GDM1 (cell line): ENCODE results near the gene GNAZ.

Experiments
- DNase-seq: peaks from one replicate; lab custom pipeline; 2025; lab: John Stamatoyannopoulos, UW

GNAZ gene

GRCh38 chr22:23076896-23077572 lies 6.7 kb downstream of the GNAZ start:
- no peak for DNase-seq

- no peak for DNase-seq
These were observed 7.5 kb downstream of the GNAZ start for GRCh38 chr22:23077627-23078461.

DNA sequence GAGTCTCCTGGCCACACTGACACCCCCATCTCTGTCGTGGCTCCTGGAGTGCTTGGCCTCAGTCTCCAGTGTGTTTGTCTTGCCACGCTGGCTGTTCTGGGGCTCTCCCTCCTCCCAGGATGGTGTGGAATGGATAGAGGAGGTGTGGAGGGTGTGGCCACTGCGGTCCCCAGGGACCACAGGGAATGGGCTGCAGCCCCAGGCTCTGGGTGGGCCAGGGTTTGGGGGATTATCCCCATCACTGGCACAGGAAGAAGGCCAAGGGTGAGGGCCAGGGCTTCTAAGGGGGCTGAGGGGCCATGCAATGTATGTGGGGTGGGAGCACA lies 8.1 kb downstream of the GNAZ start:
- no peak for DNase-seq

DNA sequence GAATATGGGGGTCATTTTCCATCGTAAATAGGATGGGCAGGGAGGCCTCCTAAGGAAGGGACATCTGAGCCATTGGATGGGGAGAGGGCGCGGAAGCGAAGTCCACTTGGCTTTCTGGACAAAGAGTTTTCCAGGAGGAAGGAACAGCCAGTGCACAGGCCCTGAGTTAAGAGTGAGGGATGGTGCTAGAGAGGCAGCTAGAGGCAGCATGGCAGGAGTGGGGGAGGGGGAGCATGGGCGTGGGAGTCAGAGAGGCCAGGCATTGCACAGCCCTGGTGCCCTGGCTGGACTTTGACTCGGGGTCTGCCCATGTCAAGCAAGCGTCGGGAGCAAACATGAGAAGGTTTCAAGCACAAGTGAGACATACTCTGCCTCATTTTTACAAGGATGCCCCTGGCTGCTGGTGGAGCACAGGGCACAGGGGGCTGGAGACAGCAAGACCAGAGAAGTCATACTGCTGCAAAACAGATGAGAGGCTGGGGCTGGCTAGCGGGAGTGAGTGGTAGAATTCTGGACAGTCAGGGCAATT lies 9.0 kb downstream of the GNAZ start:
- no peak for DNase-seq

- no peak for DNase-seq
These were observed 9.6 kb downstream of the GNAZ start for GRCh38 chr22:23079814-23080521.

- no peak for DNase-seq
These were observed 10.4 kb downstream of the GNAZ start for GRCh38 chr22:23080613-23081290.

DNA sequence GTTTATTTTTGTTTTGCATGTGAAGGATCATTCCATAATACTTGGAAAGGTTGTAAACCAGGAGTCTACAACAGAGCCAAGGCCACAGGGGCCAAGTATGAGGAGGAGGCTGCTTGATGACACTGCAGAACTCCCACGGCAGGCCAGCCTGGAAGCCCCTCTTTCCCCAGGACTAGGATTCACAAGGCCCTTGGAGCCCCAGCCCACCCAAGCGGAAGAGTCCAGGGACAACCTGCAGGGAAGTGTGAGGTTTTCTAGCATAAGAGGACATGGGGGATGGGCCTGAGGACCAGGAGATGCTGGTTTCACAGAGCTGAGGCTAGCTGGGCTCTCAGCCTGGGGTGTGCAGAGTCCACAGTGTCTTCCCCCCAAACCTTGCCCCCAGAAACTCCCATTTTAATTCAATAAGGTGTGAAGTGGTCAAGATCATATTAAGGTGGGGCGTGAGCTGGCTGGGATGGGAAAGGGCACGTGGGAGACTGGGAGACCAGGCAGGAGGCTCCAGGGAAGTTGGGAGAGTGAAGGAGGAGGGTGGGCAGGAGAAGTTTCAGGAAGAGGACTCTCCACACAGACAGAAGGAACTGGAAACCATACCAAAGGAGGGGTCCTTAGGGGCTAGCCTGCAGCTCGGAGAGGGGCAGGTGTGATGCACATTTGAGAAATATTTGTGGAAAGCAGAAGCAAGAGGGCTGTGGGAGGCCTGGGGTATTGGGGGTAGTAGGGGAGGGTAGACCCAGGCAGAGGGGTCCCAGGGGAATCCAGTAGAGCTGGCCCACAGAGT lies 12.4 kb downstream of the GNAZ start:
- no peak for DNase-seq

DNA sequence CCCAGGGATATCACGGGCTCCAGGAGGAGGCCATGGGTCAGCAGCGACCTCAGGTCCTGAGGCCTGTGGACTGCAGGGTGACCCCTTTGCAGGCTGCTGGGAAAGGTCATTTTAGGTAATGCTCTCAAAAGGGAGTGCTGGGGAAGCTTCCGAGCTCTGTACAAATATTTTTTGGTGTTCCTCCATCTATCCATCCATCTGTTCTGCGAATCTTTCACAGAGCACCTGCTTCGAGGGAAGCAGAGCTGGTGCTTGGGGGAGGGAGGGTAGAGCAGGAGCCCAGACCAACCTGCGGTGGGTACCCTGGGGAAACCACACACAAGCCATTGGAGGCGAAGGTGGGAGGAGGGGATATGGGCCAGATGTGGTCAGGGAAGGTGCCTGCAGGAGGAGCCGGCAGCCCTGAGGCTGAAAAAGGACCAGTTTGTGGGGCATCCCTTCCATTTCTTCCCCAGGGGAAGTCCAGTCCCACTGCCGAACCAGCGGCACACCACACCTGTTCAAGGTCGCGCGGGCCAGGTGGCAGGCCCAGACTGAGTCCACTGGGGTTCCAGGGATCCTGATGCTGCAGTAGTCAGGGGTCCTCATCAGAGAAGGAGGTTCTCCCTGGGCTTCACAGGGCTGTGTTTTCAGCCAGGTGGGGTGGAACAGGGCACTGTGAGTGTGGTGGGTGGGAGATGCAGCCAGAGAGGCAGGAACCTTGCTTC lies 13.1 kb downstream of the GNAZ start:
- DNase-seq, result no peak

- no peak for DNase-seq
These were observed 14.4 kb downstream of the GNAZ start for GRCh38 chr22:23084453-23085350.

DNA sequence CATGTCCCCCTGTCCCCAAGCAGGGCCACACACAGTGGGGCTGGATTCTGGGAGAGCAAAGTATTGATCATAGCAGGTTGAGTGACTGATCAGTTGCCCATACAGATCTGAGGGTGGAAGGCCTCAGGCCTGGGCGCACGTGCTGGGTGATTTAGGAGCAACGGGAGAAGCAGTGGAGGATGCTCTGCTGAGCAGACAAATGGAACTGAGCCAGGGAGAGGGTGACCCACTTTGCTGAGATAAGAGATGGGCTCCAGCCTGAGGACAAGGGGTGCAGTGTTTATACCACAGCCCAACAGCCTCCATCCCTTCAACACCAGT lies 15.0 kb downstream of the GNAZ start:
- no peak for DNase-seq

- DNase-seq, result no peak
These were observed 15.5 kb downstream of the GNAZ start for GRCh38 chr22:23085785-23086184.

DNA sequence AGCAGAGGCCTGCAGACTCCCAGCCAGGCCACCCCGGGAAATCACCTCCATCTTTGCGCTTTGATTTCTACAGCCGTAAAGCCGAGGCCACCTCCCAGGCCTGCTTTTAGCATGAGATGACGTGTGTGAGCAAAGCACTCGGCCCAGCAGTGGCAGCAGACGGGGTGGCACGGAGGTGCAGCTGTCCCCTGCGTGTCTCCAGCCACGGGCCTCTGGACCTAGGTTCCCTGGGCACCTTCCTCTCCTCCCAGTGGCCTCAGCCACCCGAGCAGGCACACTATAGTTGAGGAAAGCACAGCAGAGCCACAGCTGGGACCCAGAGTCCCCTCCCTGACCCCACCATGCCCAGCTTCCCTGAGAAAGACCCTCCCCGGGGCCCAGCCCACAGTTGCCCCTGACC lies 15.9 kb downstream of the GNAZ start:
- DNase-seq, result no peak

DNA sequence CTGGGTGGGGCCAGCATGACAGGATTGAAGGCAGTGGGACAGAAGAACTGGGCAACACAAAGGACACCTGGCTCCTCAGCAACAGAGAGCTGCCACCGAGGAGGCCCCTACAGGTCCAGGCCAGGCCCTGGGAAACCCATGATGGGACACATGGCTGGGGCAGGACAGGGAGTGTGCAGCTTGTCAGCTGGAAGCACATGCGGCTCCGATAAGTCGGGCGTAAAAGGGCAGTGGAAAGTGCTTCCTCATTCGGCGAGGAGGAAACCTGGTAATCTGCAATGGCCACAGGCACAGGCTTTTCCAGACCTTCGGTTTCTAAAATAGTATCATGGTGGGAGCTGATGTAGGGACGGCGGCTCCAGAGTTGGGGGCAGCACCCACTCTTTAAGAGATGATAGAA lies 16.5 kb downstream of the GNAZ start:
- peak; percentile 8 for DNase-seq

GRCh38 chr22:23088199-23088604 lies 17.9 kb downstream of the GNAZ start:
- DNase-seq, result no peak

- DNase-seq, result no peak
These were observed 18.7 kb downstream of the GNAZ start for GRCh38 chr22:23089010-23089409.

GRCh38 chr22:23089633-23090456 lies 19.5 kb downstream of the GNAZ start:
- DNase-seq, result no peak

DNA sequence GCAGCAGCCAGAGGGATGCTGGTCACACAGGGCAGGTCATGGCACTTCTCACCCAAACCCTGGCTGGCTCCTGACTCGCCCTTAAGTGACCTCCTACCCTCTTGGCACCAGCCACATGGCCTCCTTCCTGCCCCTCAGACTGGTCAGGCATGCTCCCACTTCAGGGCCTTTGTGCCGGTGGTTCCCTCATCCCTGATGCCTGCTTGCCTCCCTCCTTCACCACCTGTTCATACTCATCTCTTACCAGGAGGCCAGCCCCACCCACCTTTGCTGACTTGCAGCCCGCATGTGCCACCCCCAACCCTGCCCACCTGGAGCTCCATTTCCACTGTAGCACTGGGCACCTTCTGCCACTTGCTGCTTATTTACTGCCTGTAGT lies 20.1 kb downstream of the GNAZ start:
- DNase-seq, result no peak

DNA sequence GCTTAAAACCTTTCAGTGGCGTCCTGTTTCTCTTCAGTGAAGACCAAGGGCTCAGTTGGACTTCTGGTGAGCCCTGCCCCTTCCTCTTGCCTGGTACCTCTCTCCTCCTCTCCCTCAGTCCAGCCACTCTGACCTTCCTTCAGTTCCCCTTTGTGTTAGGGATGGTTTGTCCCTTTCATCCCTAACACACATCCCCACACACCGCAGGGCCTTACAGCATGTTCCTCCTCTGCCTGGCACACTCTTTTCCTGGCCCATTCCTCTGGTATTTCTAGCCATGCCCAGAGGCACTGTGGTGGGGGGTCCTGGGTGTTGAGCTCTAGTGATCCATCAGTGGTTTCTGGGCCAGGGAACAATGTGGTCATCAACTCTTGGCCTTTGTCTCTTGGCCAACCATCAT lies 21.4 kb downstream of the GNAZ start:
- DNase-seq, result no peak
